ENCODE results near the gene DYNLT5.
"Not testable (repeated sequence)": the region's sequence is repeated elsewhere in the genome, so short reads cannot be mapped to it uniquely, and the experiment has no call there.

The DYNLT5 gene

GRCh38 chr1:66791621-66792610 is 39.7 kb downstream of the DYNLT5 start:
- Histone ChIP-seq H3K9me3 (replicated peaks; ENCODE audit: insufficient read depth, low read length) (no peaks in the 10 kb centered on the region), H3K27ac (ENCODE audit: low read length) (no peak overlapping the region), H3F3A (ENCODE audit: insufficient read depth, low read length) (no peaks in the 10 kb centered on the region), H3K9me2 (replicated peaks; ENCODE audit: insufficient read depth, low read length) (no peaks in the 10 kb centered on the region), H3K36me3 (replicated peaks; ENCODE audit: insufficient read depth, low read length) (no peaks in the 10 kb centered on the region), H3K4me3 (ENCODE audit: low read length) (no peak overlapping the region), H4K20me1 (ENCODE audit: insufficient read depth, low read length) (no peaks in the 10 kb centered on the region), H2AFZ (ENCODE audit: low read length) (no peak overlapping the region), H3K4me1 (ENCODE audit: low read length) (0 out of 2 replicates have a peak, but pooled peaks cover 3% of the 10 kb centered on the region), H3K79me2 (ENCODE audit: low read length) (no peaks in the 10 kb centered on the region), H3K9ac (ENCODE audit: low read length) (no peak overlapping the region), H3K4me2 (ENCODE audit: low read depth, low read length) (no peak overlapping the region), H3K27me3 (replicated peaks; ENCODE audit: insufficient read depth, low read length) (no peaks in the 10 kb centered on the region)
- TF ChIP-seq EZH2phosphoT487 (IDR thresholded peaks at IDR 0.05; ENCODE audit: low read length) (no peak), EZH2 (optimal IDR thresholded peaks at IDR 0.05; ENCODE audit: low read depth, low read length) (no peak)
- TF ChIP-seq, protein P1, sequence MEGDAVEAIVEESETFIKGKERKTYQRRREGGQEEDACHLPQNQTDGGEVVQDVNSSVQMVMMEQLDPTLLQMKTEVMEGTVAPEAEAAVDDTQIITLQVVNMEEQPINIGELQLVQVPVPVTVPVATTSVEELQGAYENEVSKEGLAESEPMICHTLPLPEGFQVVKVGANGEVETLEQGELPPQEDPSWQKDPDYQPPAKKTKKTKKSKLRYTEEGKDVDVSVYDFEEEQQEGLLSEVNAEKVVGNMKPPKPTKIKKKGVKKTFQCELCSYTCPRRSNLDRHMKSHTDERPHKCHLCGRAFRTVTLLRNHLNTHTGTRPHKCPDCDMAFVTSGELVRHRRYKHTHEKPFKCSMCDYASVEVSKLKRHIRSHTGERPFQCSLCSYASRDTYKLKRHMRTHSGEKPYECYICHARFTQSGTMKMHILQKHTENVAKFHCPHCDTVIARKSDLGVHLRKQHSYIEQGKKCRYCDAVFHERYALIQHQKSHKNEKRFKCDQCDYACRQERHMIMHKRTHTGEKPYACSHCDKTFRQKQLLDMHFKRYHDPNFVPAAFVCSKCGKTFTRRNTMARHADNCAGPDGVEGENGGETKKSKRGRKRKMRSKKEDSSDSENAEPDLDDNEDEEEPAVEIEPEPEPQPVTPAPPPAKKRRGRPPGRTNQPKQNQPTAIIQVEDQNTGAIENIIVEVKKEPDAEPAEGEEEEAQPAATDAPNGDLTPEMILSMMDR (IDR thresholded peaks at IDR 0.05; ENCODE audit: low read length): no peak
- DNase-seq: no peak

DNA sequence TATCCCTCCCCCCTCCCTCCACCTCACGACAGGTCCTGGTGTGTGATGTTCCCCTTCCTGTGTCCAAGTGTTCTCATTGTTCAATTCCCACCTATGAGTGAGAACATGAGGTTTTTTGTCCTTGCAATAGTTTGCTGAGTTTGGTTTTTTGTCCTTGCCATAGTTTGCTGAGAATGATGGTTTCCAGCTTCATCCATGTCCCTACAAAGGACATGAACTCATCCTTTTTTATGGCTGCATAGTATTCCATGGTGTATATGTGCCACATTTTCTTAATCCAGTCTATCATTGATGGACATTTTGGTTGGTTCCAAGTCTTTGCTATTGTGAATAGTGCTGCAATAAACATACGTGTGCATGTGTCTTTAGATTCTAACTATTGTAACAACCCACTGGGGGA is 43.6 kb downstream of the DYNLT5 start:
- H3K4me2 ChIP-seq (ENCODE audit: low read depth, low read length); H3F3A ChIP-seq (ENCODE audit: insufficient read depth, low read length); H4K20me1 ChIP-seq (ENCODE audit: insufficient read depth, low read length); H3K9me3 ChIP-seq (replicated peaks; ENCODE audit: insufficient read depth, low read length); H3K79me2 ChIP-seq (ENCODE audit: low read length); H3K27me3 ChIP-seq (replicated peaks; ENCODE audit: insufficient read depth, low read length); H3K4me3 ChIP-seq (ENCODE audit: low read length); H3K9ac ChIP-seq (ENCODE audit: low read length); H3K4me1 ChIP-seq (ENCODE audit: low read length); H3K9me2 ChIP-seq (replicated peaks; ENCODE audit: insufficient read depth, low read length); H3K27ac ChIP-seq (ENCODE audit: low read length); H2AFZ ChIP-seq (ENCODE audit: low read length); DNase-seq; H3K36me3 ChIP-seq (replicated peaks; ENCODE audit: insufficient read depth, low read length): not testable (repeated sequence)

DNA sequence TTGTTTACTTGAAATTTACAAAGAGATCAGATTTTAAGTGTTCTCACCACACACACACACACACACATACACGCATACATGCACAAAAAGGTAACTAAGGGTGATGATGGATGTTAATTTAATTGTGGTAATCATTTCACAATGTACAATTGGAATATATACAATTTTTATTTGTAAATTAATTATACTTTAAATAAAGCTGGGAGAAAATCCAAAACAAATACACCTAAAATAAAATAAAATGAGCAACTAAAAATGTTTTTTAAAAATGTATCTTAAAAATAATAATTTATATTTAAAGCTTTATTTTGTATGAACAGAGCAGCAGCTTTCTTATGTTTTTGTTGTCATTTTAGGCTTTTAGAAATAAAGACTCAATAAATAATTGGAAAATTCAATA is 57.0 kb downstream of the DYNLT5 start:
- H3K4me2 ChIP-seq (ENCODE audit: low read depth, low read length): no peak overlapping the region
- no peak overlapping the region for H2AFZ ChIP-seq (ENCODE audit: low read length)
- no peak for DNase-seq
- H3F3A ChIP-seq (ENCODE audit: insufficient read depth, low read length): no peaks in the 10 kb centered on the region
- no peaks in the 10 kb centered on the region for H3K9me2 ChIP-seq (replicated peaks; ENCODE audit: insufficient read depth, low read length)
- no peaks in the 10 kb centered on the region for H3K79me2 ChIP-seq (ENCODE audit: low read length)
- no peaks in the 10 kb centered on the region for H3K27me3 ChIP-seq (replicated peaks; ENCODE audit: insufficient read depth, low read length)
- no peaks in the 10 kb centered on the region for H3K4me1 ChIP-seq (ENCODE audit: low read length)
- H3K9ac ChIP-seq (ENCODE audit: low read length): no peak overlapping the region
- no peak overlapping the region for H3K4me3 ChIP-seq (ENCODE audit: low read length)
- no peaks in the 10 kb centered on the region for H4K20me1 ChIP-seq (ENCODE audit: insufficient read depth, low read length)
- no peaks in the 10 kb centered on the region for H3K36me3 ChIP-seq (replicated peaks; ENCODE audit: insufficient read depth, low read length)
- no peaks in the 10 kb centered on the region for H3K9me3 ChIP-seq (replicated peaks; ENCODE audit: insufficient read depth, low read length)
- TF ChIP-seq EZH2phosphoT487 (IDR thresholded peaks at IDR 0.05; ENCODE audit: low read length) (no peak), EZH2 (optimal IDR thresholded peaks at IDR 0.05; ENCODE audit: low read depth, low read length) (no peak)
- TF ChIP-seq, protein P1 (IDR thresholded peaks at IDR 0.05; ENCODE audit: low read length): no peak
- no peak overlapping the region for H3K27ac ChIP-seq (ENCODE audit: low read length)

Data from MM.1S (cell line).